Activated B cell treated with CpG ODN at 0.5 μM for 24 hours (primary cell): ENCODE results near the gene SPG21. TPM values are rescaled to one million over a fixed set of nuclear protein-coding genes. Genes with fewer than 3 reads are reported as not detected.

Source experiments
- ATAC-seq: fragments of 200-7000 bp; cut with Tn5 transposase; one replicate; pipeline ENCODE4 v1.10.0; 2021; ENCODE audit warnings: low read depth, mild to moderate bottlenecking, moderate library complexity
- CTCF ChIA-PET: fragments of 350-600 bp; sonication (Branson Sonifier 250); formaldehyde crosslinking; loops from one replicate; lab custom pipeline; 2021; ENCODE audit warnings: antibody characterized with exemption; lab: Charles Lee
- POLR2A ChIA-PET: fragments of 350-600 bp; sonication (Branson Sonifier 250); formaldehyde crosslinking; loops from one replicate; lab custom pipeline; 2021; ENCODE audit warnings: antibody characterized with exemption; lab: Charles Lee
- DNase-seq: peaks from one replicate; pipeline ENCODE4 v3.0.0; 2022
- H3K27ac Mint-ChIP-seq: one replicate; pipeline ENCODE4 v1.8.0; 2020; ENCODE audit warnings: mixed read lengths
- H3K27me3 Mint-ChIP-seq: one replicate; pipeline ENCODE4 v1.8.0; 2021; ENCODE audit warnings: mixed read lengths
- H3K36me3 Mint-ChIP-seq: one replicate; pipeline ENCODE4 v1.8.0; 2021; ENCODE audit warnings: low read depth, mixed read lengths
- H3K4me1 Mint-ChIP-seq: one replicate; pipeline ENCODE4 v1.8.0; 2021; ENCODE audit warnings: mixed read lengths
- H3K4me3 Mint-ChIP-seq: one replicate; pipeline ENCODE4 v1.8.0; 2020; ENCODE audit warnings: mild to moderate bottlenecking, mixed read lengths
- H3K9me3 Mint-ChIP-seq: one replicate; pipeline ENCODE4 v1.8.0; 2020; ENCODE audit warnings: mixed read lengths
- intact Hi-C: fragments of 100-400 bp; cut with micrococcal nuclease; formaldehyde crosslinking; loops from one replicate; pipeline ENCODE4 v1.15.1; 2024
- total RNA-seq: library from RNA; stranded (reverse); gene quantifications from 2 replicates; pipeline ENCODE4 v1.2.3, GENCODE V29; 2022
- TF ChIP-seq, protein P1 (sequence below): fragments of 200-600 bp; IDR thresholded peaks from one replicate; pipeline ENCODE4 v1.8.0; 2022; ENCODE audit warnings: antibody characterized with exemption, mild to moderate bottlenecking

The SPG21 gene
- total RNA-seq, 1 donor from 2014 or later = 75.7 TPM

DNA sequence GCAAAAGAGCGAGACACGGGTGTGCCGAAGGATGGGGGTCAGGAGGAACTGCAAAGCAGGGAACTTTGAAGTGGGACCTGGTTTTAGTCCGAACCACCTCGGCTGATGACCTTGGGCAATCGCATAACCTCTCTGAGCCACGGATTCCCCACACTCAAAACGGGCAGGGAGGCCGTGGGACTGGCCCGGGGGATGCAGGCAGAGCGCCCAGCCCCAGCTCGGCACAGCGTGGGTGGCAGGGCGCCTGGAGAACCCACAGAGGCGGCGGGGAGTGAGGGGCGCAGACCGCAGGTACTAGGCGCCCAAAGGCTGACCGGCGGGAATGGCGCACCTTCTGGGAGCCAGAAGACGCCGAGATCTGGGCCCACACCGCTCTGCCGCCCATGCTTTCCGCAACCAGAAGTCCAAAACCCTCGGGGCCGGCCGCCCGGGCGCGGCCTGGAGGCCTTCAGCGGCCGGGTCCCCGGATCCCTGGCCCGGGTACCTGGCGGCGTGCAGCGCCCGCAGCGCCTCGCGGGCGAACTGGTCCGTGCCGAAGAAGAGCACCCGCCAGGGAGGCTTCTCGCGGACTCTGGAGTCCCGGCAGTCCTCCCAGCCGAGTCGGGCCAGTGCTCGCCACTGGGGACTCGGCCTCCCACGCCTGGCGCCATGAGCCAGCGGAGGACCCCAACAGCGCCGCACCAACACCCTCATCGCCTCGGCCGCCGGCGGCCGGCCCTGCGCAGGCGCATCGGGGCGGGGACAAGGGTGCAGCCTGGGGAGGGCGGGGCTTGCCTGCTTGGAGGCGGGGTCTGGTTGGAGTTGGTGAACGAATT is 39.4 kb upstream of the SPG21 start, which contains the start of gene MTFMT:
Gene MTFMT (minus strand): TSS at position 719 of the 815 bp plus-strand sequence. CDS start 26 bp downstream, at position 693.
- H3K36me3 Mint-ChIP-seq = peaks cover 22% of the 10 kb centered on the region
- H3K4me1 Mint-ChIP-seq = peaks cover 23% of the 10 kb centered on the region
- peak within 1 kb of the TSS; percentile 85 for H3K4me3 Mint-ChIP-seq
- H3K9me3 Mint-ChIP-seq = no peaks in the 10 kb centered on the region
- DNase-seq = peak; percentile 91
- intact Hi-C loops = loop anchor here (1.0 kb wide), 2 partner anchors 39 to 275 kb away; partner anchors contain the start of gene RNU5B-1
- peak within 1 kb of the TSS; percentile 13 for H3K27ac Mint-ChIP-seq
- TF ChIP-seq, protein P1, sequence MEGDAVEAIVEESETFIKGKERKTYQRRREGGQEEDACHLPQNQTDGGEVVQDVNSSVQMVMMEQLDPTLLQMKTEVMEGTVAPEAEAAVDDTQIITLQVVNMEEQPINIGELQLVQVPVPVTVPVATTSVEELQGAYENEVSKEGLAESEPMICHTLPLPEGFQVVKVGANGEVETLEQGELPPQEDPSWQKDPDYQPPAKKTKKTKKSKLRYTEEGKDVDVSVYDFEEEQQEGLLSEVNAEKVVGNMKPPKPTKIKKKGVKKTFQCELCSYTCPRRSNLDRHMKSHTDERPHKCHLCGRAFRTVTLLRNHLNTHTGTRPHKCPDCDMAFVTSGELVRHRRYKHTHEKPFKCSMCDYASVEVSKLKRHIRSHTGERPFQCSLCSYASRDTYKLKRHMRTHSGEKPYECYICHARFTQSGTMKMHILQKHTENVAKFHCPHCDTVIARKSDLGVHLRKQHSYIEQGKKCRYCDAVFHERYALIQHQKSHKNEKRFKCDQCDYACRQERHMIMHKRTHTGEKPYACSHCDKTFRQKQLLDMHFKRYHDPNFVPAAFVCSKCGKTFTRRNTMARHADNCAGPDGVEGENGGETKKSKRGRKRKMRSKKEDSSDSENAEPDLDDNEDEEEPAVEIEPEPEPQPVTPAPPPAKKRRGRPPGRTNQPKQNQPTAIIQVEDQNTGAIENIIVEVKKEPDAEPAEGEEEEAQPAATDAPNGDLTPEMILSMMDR = no peak
- CTCF ChIA-PET = no interaction called here
- peaks cover 7% of the 10 kb centered on the region for H3K27me3 Mint-ChIP-seq
- ATAC-seq = peak; percentile 96
- POLR2A ChIA-PET = interaction anchor here (0.6 kb wide), 1 partner anchor 40 kb away, joined by 5 read pairs; the partner anchor contains the start of gene SPG21

DNA sequence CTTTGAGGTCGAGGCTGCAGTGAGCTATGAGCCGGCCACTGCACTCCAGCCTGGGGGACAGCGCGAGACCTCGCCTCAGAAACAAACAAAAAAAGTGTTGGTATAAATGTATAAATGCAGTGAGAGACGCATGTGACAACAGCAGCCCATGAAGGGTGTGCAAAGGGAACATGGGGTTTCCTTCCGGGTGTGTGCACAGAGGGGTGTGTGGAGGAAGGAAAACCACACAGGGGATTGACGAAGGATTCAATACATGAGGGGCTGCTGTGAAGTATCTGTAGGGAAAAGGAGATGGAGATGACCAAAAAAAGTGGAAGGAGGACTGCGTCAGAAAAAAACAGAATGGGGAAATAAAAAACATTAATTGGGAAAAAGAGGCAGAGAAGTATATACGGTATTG is 38.6 kb upstream of the SPG21 start:
- CTCF ChIA-PET = no interaction called here
- POLR2A ChIA-PET = interaction anchor here (0.6 kb wide), 1 partner anchor 39 kb away, joined by 5 read pairs; the partner anchor contains the start of gene SPG21
- intact Hi-C loops = no loop called here
- TF ChIP-seq, protein P1 = no peak
- peaks cover 7% of the 10 kb centered on the region for H3K27me3 Mint-ChIP-seq
- peaks cover 28% of the 10 kb centered on the region for H3K36me3 Mint-ChIP-seq
- peak overlapping the region; percentile 85 for H3K4me3 Mint-ChIP-seq
- H3K27ac Mint-ChIP-seq = peak overlapping the region; percentile 13
- ATAC-seq (no peak), DNase-seq (no peak)
- H3K4me1 Mint-ChIP-seq = peaks cover 19% of the 10 kb centered on the region
- H3K9me3 Mint-ChIP-seq = no peaks in the 10 kb centered on the region

DNA sequence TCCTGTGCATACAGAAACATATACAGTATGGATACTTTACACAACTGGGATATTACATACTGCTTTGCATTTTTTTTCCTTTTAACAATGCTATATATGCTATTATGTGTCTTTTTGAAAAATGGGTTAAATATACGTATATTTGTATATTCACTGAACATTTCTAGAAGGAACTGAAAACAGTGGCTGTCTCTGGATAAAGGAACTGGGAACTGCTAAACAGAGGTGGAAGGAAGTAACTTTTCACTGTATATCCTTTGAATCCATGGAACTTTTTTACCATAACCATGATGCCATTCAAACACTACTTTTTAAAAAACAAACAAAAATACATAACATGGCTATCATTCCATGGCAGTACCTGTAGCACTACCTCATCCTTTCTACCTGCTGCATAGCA is 37.9 kb upstream of the SPG21 start:
- intact Hi-C loops = no loop called here
- H3K4me1 Mint-ChIP-seq = peaks cover 16% of the 10 kb centered on the region
- ATAC-seq = no peak
- peaks cover 31% of the 10 kb centered on the region for H3K36me3 Mint-ChIP-seq
- no peak overlapping the region for H3K27ac Mint-ChIP-seq
- H3K9me3 Mint-ChIP-seq = no peaks in the 10 kb centered on the region
- ChIA-PET POLR2A (interaction anchor here (0.6 kb wide), 1 partner anchor 11 kb away, joined by 3 read pairs; no protein-coding TSS in a partner anchor), CTCF (no interaction called here)
- peaks cover 7% of the 10 kb centered on the region for H3K27me3 Mint-ChIP-seq
- TF ChIP-seq, protein P1 = no peak
- no peak overlapping the region for H3K4me3 Mint-ChIP-seq
- DNase-seq = no peak

DNA sequence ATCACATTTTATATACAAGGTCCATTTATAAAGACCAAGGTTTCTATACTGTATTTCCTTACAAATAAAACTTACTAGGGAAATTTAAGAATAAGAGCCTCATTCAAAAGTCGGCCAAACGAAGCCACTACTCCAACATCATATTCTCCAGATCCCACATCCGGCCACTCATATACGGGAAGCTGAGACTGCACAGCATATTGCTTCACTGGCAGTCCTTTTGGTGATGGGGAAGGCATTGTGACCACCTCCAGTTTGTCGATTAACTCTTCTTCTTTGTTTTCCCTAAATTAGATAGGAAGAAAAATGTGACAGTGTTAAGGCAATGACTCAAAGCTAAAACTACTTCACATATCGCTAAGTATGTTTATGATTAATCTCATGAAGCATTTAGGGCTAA is 37.0 kb upstream of the SPG21 start:
- intact Hi-C loops = no loop called here
- H3K9me3 Mint-ChIP-seq = no peaks in the 10 kb centered on the region
- H3K27ac Mint-ChIP-seq = no peak overlapping the region
- peaks cover 16% of the 10 kb centered on the region for H3K4me1 Mint-ChIP-seq
- no peak for ATAC-seq
- peaks cover 32% of the 10 kb centered on the region for H3K36me3 Mint-ChIP-seq
- no peak overlapping the region for H3K4me3 Mint-ChIP-seq
- no peaks in the 10 kb centered on the region for H3K27me3 Mint-ChIP-seq
- POLR2A ChIA-PET = interaction anchor here (0.6 to 0.7 kb wide), 2 partner anchors 12 to 86 kb away, joined by 3 to 4 read pairs; no protein-coding TSS in a partner anchor
- DNase-seq = no peak
- TF ChIP-seq, protein P1 = no peak
- CTCF ChIA-PET = no interaction called here

DNA sequence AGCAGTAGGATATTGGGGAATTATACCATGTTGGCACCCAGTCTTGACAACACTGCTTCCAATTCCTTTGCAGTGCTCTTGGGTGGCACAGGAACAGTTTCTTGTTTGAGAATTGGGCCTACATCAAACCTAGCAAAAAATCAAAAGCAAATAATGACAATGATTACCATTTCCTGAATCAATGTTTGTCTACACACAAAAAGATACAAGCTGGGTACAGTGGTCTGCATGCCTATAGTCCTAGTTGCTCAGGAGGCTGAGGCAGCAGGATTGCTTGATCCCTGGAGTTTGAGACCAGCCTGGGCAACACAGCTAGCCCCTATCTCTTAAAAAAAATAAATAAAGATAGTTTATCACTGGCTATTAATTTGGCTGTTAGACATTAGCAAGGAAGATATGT is 31.8 kb upstream of the SPG21 start:
- no peaks in the 10 kb centered on the region for H3K27me3 Mint-ChIP-seq
- no peak overlapping the region for H3K4me3 Mint-ChIP-seq
- intact Hi-C loops = no loop called here
- ChIA-PET POLR2A (interaction anchor here (0.7 kb wide), 1 partner anchor 1844 kb away, joined by 3 read pairs; no protein-coding TSS in a partner anchor), CTCF (no interaction called here)
- no peaks in the 10 kb centered on the region for H3K9me3 Mint-ChIP-seq
- H3K27ac Mint-ChIP-seq = no peak overlapping the region
- no peaks in the 10 kb centered on the region for H3K4me1 Mint-ChIP-seq
- TF ChIP-seq, protein P1 = no peak
- peaks cover 66% of the 10 kb centered on the region for H3K36me3 Mint-ChIP-seq
- DNase-seq (no peak), ATAC-seq (no peak)
